ENCODE results near the gene GNPAT. TPM values are rescaled to one million over a fixed set of nuclear protein-coding genes. Genes with fewer than 3 reads are reported as not detected.

GNPAT gene
- total RNA-seq, 1 experiment from 2014 or later = 60.9 TPM

DNA sequence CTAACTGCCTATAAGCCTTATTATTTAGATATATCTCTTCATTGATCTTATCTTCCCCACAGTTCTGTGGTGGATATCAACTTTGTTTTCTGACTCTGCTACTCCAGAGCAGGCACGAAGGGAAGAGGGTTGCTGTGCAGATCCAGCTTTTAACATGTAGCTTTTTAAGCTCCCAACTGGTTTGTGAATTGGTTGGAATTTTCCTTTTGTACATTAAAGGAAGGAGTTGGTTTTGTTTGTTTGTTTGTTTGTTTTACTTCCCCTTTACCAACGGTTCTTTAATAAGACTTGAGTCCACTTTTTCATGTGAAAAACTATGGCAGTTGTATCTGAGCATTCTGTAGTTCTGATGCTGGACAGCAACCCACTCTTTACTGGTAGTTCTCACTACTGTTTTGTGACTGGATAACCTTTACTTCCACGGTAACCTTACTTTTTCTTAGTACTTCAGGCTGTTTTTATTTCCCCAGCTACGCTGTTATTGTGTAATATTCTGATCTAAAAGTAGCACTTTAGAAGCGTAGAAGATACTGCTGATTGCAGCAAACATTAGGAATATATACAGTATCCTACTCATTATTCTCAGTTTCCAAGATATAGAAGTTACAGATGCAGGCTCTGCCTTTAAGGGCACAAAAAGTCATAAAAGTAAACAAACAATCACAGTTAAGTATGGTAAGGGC is 1.6 kb downstream of the GNPAT start:
- BruUV-seq (replicated peaks) = no TSS peak
- TF ChIP-seq, protein P1, sequence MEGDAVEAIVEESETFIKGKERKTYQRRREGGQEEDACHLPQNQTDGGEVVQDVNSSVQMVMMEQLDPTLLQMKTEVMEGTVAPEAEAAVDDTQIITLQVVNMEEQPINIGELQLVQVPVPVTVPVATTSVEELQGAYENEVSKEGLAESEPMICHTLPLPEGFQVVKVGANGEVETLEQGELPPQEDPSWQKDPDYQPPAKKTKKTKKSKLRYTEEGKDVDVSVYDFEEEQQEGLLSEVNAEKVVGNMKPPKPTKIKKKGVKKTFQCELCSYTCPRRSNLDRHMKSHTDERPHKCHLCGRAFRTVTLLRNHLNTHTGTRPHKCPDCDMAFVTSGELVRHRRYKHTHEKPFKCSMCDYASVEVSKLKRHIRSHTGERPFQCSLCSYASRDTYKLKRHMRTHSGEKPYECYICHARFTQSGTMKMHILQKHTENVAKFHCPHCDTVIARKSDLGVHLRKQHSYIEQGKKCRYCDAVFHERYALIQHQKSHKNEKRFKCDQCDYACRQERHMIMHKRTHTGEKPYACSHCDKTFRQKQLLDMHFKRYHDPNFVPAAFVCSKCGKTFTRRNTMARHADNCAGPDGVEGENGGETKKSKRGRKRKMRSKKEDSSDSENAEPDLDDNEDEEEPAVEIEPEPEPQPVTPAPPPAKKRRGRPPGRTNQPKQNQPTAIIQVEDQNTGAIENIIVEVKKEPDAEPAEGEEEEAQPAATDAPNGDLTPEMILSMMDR (IDR thresholded peaks at IDR 0.05; ENCODE audit: unreplicated experiment) = no peak
- peak; percentile 37 for DNase-seq (ENCODE audit: unreplicated experiment)
- Mint-ChIP-seq H3K27ac (ENCODE audit: low read depth, unreplicated experiment) (peak overlapping the region; percentile 97), H3K4me3 (ENCODE audit: unreplicated experiment) (peak overlapping the region; percentile 85), H3K9me3 (ENCODE audit: unreplicated experiment) (no peaks in the 10 kb centered on the region), H3K4me1 (ENCODE audit: insufficient read depth, unreplicated experiment) (peaks cover 47% of the 10 kb centered on the region), H3K27me3 (ENCODE audit: insufficient read depth, unreplicated experiment) (no peaks in the 10 kb centered on the region), H3K36me3 (ENCODE audit: insufficient read depth, unreplicated experiment) (peaks cover 21% of the 10 kb centered on the region)
- intact Hi-C loops (cut with micrococcal nuclease) = no loop called here
- CTCF ChIA-PET = interaction anchor here (0.6 to 1.7 kb wide), 15 partner anchors 9 to 473 kb away, joined by 3 to 10 read pairs (median 3); partner anchors contain the start of genes EXOC8 and SPRTN
- POLR2A ChIA-PET = interaction anchor here (0.6 to 6.5 kb wide), 34 partner anchors 9 to 486 kb away, joined by 3 to 343 read pairs (median 5); partner anchors contain the start of genes ARV1, EXOC8, SPRTN and TSNAX

DNA sequence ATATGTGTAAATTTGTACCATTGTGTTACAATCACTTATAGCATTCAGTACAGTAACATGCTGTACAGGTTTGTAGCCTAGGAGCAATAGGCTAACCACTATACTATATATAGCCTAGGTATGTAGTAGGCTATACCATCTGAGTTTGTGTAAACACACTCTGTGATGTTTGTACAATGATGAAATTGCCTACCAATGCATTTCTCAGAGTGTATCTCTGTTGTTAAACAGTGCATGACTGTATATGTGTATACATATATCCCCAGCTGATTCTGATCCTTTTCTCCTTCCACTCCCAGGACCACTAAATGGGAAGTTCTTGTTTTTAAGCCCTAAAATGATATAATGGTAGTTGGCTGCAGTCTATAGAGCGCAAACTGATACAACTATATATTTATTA is 7.8 kb downstream of the GNPAT start:
- Mint-ChIP-seq H3K4me3 (ENCODE audit: unreplicated experiment) (no peak overlapping the region), H3K36me3 (ENCODE audit: insufficient read depth, unreplicated experiment) (peaks cover 17% of the 10 kb centered on the region), H3K4me1 (ENCODE audit: insufficient read depth, unreplicated experiment) (peaks cover 14% of the 10 kb centered on the region), H3K9me3 (ENCODE audit: unreplicated experiment) (no peaks in the 10 kb centered on the region), H3K27ac (ENCODE audit: low read depth, unreplicated experiment) (no peak overlapping the region), H3K27me3 (ENCODE audit: insufficient read depth, unreplicated experiment) (no peaks in the 10 kb centered on the region)
- intact Hi-C loops (cut with micrococcal nuclease) = no loop called here
- TF ChIP-seq, protein P1 (IDR thresholded peaks at IDR 0.05; ENCODE audit: unreplicated experiment) = no peak
- no TSS peak for BruUV-seq (replicated peaks)
- CTCF ChIA-PET = interaction anchor here (0.7 kb wide), 1 partner anchor 332 kb away, joined by 3 read pairs; no protein-coding TSS in a partner anchor
- POLR2A ChIA-PET = interaction anchor here (1.3 to 5.5 kb wide), 2 partner anchors 7 to 13 kb away, joined by 3 to 51 read pairs; partner anchors contain the start of gene GNPAT
- no peak for DNase-seq (ENCODE audit: unreplicated experiment)

DNA sequence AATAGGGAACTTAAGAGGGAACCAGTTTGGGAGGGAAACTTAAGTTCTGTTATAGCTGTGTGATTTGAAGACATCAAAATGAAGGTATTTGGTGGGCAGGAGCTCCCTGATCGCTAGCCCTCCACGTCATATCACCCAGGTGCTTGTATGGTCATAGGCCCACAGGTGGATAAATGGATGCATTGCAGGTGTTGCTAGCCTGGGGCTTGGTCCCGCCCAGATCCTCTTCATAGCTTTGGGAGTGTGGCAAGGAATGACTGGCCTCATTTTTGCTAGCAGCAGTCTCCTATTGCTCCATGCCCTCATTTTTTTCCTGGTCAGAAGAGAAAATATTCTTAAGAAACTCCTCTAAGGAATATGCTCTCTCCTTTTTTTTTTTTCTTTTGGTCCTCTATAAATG is 11.3 kb downstream of the GNPAT start:
- DNase-seq (ENCODE audit: unreplicated experiment) = peak; percentile 36
- no TSS peak for BruUV-seq (replicated peaks)

DNA sequence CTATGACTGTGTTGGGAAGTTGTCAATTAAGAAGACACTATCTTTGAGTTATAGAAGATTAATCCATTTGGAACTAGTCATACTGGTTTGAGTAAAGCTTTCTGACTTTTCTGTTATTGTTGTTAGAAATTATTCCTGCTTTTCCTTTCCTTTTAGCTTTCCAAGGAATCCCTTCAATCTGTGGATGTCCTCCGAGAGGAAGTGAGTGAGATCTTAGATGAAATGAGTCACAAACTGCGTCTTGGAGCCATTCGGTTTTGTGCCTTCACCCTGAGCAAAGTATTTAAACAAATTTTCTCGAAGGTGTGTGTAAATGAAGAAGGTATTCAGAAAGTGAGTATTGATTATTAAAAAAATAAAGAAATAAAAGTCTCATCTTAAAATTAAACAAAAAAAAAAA is 19.3 kb downstream of the GNPAT start:
- no TSS peak for BruUV-seq (replicated peaks)
- intact Hi-C loops (cut with micrococcal nuclease) = no loop called here
- Mint-ChIP-seq H3K9me3 (ENCODE audit: unreplicated experiment) (peaks cover 27% of the 10 kb centered on the region), H3K4me1 (ENCODE audit: insufficient read depth, unreplicated experiment) (no peaks in the 10 kb centered on the region), H3K4me3 (ENCODE audit: unreplicated experiment) (no peak overlapping the region), H3K27ac (ENCODE audit: low read depth, unreplicated experiment) (no peak overlapping the region), H3K27me3 (ENCODE audit: insufficient read depth, unreplicated experiment) (no peaks in the 10 kb centered on the region), H3K36me3 (ENCODE audit: insufficient read depth, unreplicated experiment) (peaks cover 79% of the 10 kb centered on the region)
- ChIA-PET CTCF (interaction anchor here (0.6 to 1.6 kb wide), 6 partner anchors 10 to 1685 kb away, joined by 3 to 4 read pairs (median 3); no protein-coding TSS in a partner anchor), POLR2A (interaction anchor here (0.6 to 3.8 kb wide), 4 partner anchors 11 to 269 kb away, joined by 4 to 16 read pairs (median 6); no protein-coding TSS in a partner anchor)
- DNase-seq (ENCODE audit: unreplicated experiment) = no peak
- TF ChIP-seq, protein P1 (IDR thresholded peaks at IDR 0.05; ENCODE audit: unreplicated experiment) = no peak

More for the DNA sequence above, 11.3 kb downstream of the GNPAT start:
- intact Hi-C loops (cut with micrococcal nuclease) = no loop called here
- peaks cover 40% of the 10 kb centered on the region for H3K36me3 Mint-ChIP-seq (ENCODE audit: insufficient read depth, unreplicated experiment)
- peaks cover 14% of the 10 kb centered on the region for H3K9me3 Mint-ChIP-seq (ENCODE audit: unreplicated experiment)
- no peak overlapping the region for H3K27ac Mint-ChIP-seq (ENCODE audit: low read depth, unreplicated experiment)
- POLR2A ChIA-PET = interaction anchor here (0.7 to 5.5 kb wide), 4 partner anchors 11 to 83 kb away, joined by 3 to 51 read pairs (median 3); partner anchors contain the start of gene GNPAT
- H3K4me1 Mint-ChIP-seq (ENCODE audit: insufficient read depth, unreplicated experiment) = no peaks in the 10 kb centered on the region
- CTCF ChIA-PET = interaction anchor here (0.8 to 1.4 kb wide), 4 partner anchors 10 to 96 kb away, joined by 3 to 5 read pairs (median 4); no protein-coding TSS in a partner anchor
- no peaks in the 10 kb centered on the region for H3K27me3 Mint-ChIP-seq (ENCODE audit: insufficient read depth, unreplicated experiment)
- H3K4me3 Mint-ChIP-seq (ENCODE audit: unreplicated experiment) = no peak overlapping the region
- TF ChIP-seq, protein P1 (IDR thresholded peaks at IDR 0.05; ENCODE audit: unreplicated experiment) = no peak

All from MCF 10A (cell line).